Stimulated activated CD8-positive, alpha-beta memory T cell treated with anti-CD3 and anti-CD28 coated beads, Interleukin-15, amount 100 ng/mL, for 48 hours (primary cell): ENCODE measurements around the gene BICC1.

Experiments
- DNase-seq, 2 donors: peaks; one replicate each; pipeline ENCODE4 v3.0.0-alpha.2; 2020; ENCODE audit warnings: low read depth in 2 of 2

BICC1 gene

GRCh38 chr10:58820861-58821751, 308.4 kb downstream of the BICC1 start:
- DNase-seq = no peak

- DNase-seq = no peak
Measured at GRCh38 chr10:58821752-58822056, 309.0 kb downstream of the BICC1 start.

GRCh38 chr10:58823983-58824382, 311.3 kb downstream of the BICC1 start:
- no peak for DNase-seq

- DNase-seq = no peak
Measured at GRCh38 chr10:58824396-58824795, 311.7 kb downstream of the BICC1 start.

GRCh38 chr10:58826694-58827093, 314.0 kb downstream of the BICC1 start:
- no peak for DNase-seq

GRCh38 chr10:58827381-58827780, 314.7 kb downstream of the BICC1 start:
- DNase-seq = no peak

- no peak for DNase-seq
Measured at GRCh38 chr10:58829839-58830238, 317.2 kb downstream of the BICC1 start.

- no peak for DNase-seq
Measured at GRCh38 chr10:58830697-58831096, 318.0 kb downstream of the BICC1 start.

GRCh38 chr10:58833771-58834561, 321.3 kb downstream of the BICC1 start:
- DNase-seq = no peak

GRCh38 chr10:58836176-58836700, 323.6 kb downstream of the BICC1 start:
- no peak for DNase-seq

- no peak for DNase-seq
Measured at GRCh38 chr10:58836991-58837575, 324.4 kb downstream of the BICC1 start.

- DNase-seq = no peak
Measured at GRCh38 chr10:58837826-58838225, 325.2 kb downstream of the BICC1 start.

- DNase-seq = no peak
Measured at GRCh38 chr10:58838561-58839208, 326.0 kb downstream of the BICC1 start.

GRCh38 chr10:58839771-58840170, 327.1 kb downstream of the BICC1 start:
- DNase-seq = no peak

- no peak for DNase-seq
Measured at GRCh38 chr10:58840840-58841435, 328.3 kb downstream of the BICC1 start.

GRCh38 chr10:58842860-58843376, 330.2 kb downstream of the BICC1 start:
- DNase-seq = no peak

- DNase-seq = no peak
Measured at GRCh38 chr10:58843760-58844159, 331.1 kb downstream of the BICC1 start.

GRCh38 chr10:58844680-58845079, 332.0 kb downstream of the BICC1 start:
- no peak for DNase-seq

- no peak for DNase-seq
Measured at GRCh38 chr10:58846856-58847255, 334.2 kb downstream of the BICC1 start.

- DNase-seq = no peak
Measured at GRCh38 chr10:58851606-58852005, 338.9 kb downstream of the BICC1 start.

- no peak for DNase-seq
Measured at GRCh38 chr10:58853668-58854067, 341.0 kb downstream of the BICC1 start.
